ENCODE data around the gene MARK2. TPM values are rescaled to one million over a fixed set of nuclear protein-coding genes. Genes with fewer than 3 reads are reported as not detected.

MARK2 gene
- polyA plus RNA-seq, 3 donors: 32.4 to 55.7 (median 33.3) TPM

GRCh38 chr11:63869683-63870082 is 30.8 kb downstream of the MARK2 start:
- H3K9ac ChIP-seq (ENCODE audit: insufficient read depth, low read length, poor library complexity, severe bottlenecking): peak overlapping the region; percentile 22
- H3K27me3 Mint-ChIP-seq (ENCODE audit: low read depth in 3 of 3): no peaks in the 10 kb centered on the region
- no peak for DNase-seq
- H3K27me3 ChIP-seq (ENCODE audit: control insufficient read depth in 2 of 2, insufficient read depth in 2 of 2, low read length in 2 of 2): no peaks in the 10 kb centered on the region
- no peaks in the 10 kb centered on the region for H3K9me3 ChIP-seq (replicated peaks in 1 of 2; ENCODE audit: control insufficient read depth in 1 of 2, insufficient read depth in 1 of 2, low read length in 2 of 2)
- no peak overlapping the region for H2AFZ ChIP-seq (ENCODE audit: insufficient read depth, low read depth, low read length, poor library complexity, severe bottlenecking)
- peak overlapping the region in 1 of 2 donors; percentile 83 for H3K27ac ChIP-seq (ENCODE audit: low read depth in 1 of 2, low read length in 2 of 2)
- WGBS (ENCODE audit: insufficient coverage): 20% methylated on average over 8 of the region's 8 CpGs
- H3K4me3 Mint-ChIP-seq: no peak overlapping the region
- peaks cover 93% of the 10 kb centered on the region for H3K79me2 ChIP-seq (ENCODE audit: insufficient read depth, low read length)
- no peaks in the 10 kb centered on the region for H3K9me3 Mint-ChIP-seq
- peak overlapping the region in 4 of 7 donors; percentile 60 to 82 (median 74) for H3K27ac Mint-ChIP-seq
- H3K4me3 ChIP-seq (replicated peaks in 1 of 3; ENCODE audit: low read depth in 2 of 3, low read length in 3 of 3): no peak overlapping the region
- H3K36me3 ChIP-seq (replicated peaks in 1 of 2; ENCODE audit: control insufficient read depth in 1 of 2, insufficient read depth in 2 of 2, low read length in 2 of 2): peaks cover 4 to 13% of the 10 kb centered on the region in 2 donors
- peaks cover 98% of the 10 kb centered on the region for H4K20me1 ChIP-seq (ENCODE audit: insufficient read depth, low read length)
- peak overlapping the region; percentile 6 for H3K4me2 ChIP-seq (replicated peaks; ENCODE audit: extremely low read depth, low read length, poor library complexity, severe bottlenecking)
- H3K4me1 Mint-ChIP-seq: peaks cover 96% of the 10 kb centered on the region
- peaks cover 98 to 100% of the 10 kb centered on the region in 2 donors for H3K4me1 ChIP-seq (ENCODE audit: control insufficient read depth in 1 of 2, insufficient read depth in 2 of 2, low read length in 2 of 2)
- intact Hi-C loops (cut with micrococcal nuclease): loop anchor here in 1 of 2 donors (5.0 kb wide), 1 partner anchor 32 kb away; the partner anchor contains the start of gene MARK2
- H3K36me3 Mint-ChIP-seq: peaks cover 23 to 48% of the 10 kb centered on the region in 2 donors
- TF ChIP-seq CTCF (IDR thresholded peaks at IDR 0.05): no peak

GRCh38 chr11:63870351-63871140 is 31.6 kb downstream of the MARK2 start:
- TF ChIP-seq CTCF (IDR thresholded peaks at IDR 0.05): no peak
- Histone ChIP-seq H3K27me3 (ENCODE audit: control insufficient read depth in 2 of 2, insufficient read depth in 2 of 2, low read length in 2 of 2) (no peaks in the 10 kb centered on the region), H3K4me3 (replicated peaks in 1 of 3; ENCODE audit: low read depth in 2 of 3, low read length in 3 of 3) (peak overlapping the region in 1 of 3 experiments; percentile 0), H3K9me3 (replicated peaks in 1 of 2; ENCODE audit: control insufficient read depth in 1 of 2, insufficient read depth in 1 of 2, low read length in 2 of 2) (no peaks in the 10 kb centered on the region), H3K27ac (ENCODE audit: low read depth in 1 of 2, low read length in 2 of 2) (peak overlapping the region; percentile 2 to 83), H3K4me2 (replicated peaks; ENCODE audit: extremely low read depth, low read length, poor library complexity, severe bottlenecking) (peak overlapping the region; percentile 6), H3K4me1 (ENCODE audit: control insufficient read depth in 1 of 2, insufficient read depth in 2 of 2, low read length in 2 of 2) (peaks cover 90 to 95% of the 10 kb centered on the region in 2 donors), H4K20me1 (ENCODE audit: insufficient read depth, low read length) (peaks cover 98% of the 10 kb centered on the region), H3K9ac (ENCODE audit: insufficient read depth, low read length, poor library complexity, severe bottlenecking) (peak overlapping the region; percentile 32), H3K79me2 (ENCODE audit: insufficient read depth, low read length) (peaks cover 93% of the 10 kb centered on the region), H3K36me3 (replicated peaks in 1 of 2; ENCODE audit: control insufficient read depth in 1 of 2, insufficient read depth in 2 of 2, low read length in 2 of 2) (peaks cover 7 to 20% of the 10 kb centered on the region in 2 donors), H2AFZ (ENCODE audit: insufficient read depth, low read depth, low read length, poor library complexity, severe bottlenecking) (no peak overlapping the region)
- Mint-ChIP-seq H3K4me3 (peak overlapping the region in 1 of 2 donors; percentile 31), H3K4me1 (peaks cover 90% of the 10 kb centered on the region), H3K27me3 (ENCODE audit: low read depth in 3 of 3) (no peaks in the 10 kb centered on the region), H3K36me3 (peaks cover 24 to 46% of the 10 kb centered on the region in 2 donors), H3K9me3 (no peaks in the 10 kb centered on the region), H3K27ac (peak overlapping the region; percentile 74 to 87 (median 78))
- intact Hi-C loops (cut with micrococcal nuclease): loop anchor here in 1 of 2 donors (5.0 kb wide), 1 partner anchor 33 kb away; the partner anchor contains the start of gene MARK2
- WGBS (ENCODE audit: insufficient coverage): 83% methylated on average over 8 of the region's 14 CpGs
- DNase-seq: peak; percentile 25 to 70 (median 26)

Measured in CD14-positive monocyte (primary cell).